Bladder microvascular endothelial cell (primary cell): Measurements from ENCODE around the gene CDY2A. TPM values are rescaled to one million over a fixed set of nuclear protein-coding genes. Genes with fewer than 3 reads are reported as not detected.

ENCODE experiments used
- total RNA-seq: library from RNA; depleted of rRNA; stranded (reverse); fragments of >200 nt; gene quantifications from 2 replicates; pipeline ENCODE4 v1.2.3, GENCODE V29; 2014

Gene CDY2A, protein sequence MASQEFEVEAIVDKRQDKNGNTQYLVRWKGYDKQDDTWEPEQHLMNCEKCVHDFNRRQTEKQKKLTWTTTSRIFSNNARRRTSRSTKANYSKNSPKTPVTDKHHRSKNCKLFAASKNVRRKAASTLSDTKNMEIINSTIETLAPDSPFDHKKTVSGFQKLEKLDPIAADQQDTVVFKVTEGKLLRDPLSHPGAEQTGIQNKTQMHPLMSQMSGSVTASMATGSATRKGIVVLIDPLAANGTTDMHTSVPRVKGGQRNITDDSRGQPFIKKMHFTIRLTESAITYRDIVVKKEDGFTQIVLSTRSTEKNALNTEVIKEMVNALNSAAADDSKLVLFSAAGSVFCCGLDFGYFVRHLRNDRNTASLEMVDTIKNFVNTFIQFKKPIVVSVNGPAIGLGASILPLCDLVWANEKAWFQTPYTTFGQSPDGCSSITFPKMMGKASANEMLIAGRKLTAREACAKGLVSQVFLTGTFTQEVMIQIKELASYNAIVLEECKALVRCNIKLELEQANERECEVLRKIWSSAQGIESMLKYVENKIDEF
- total RNA-seq, result not detected in 2 replicates

GRCh38 chrY:18025487-18025886 lies at the start of gene CDY2A:
Gene CDY2A (plus strand): TSS chrY:18025787. CDS start chrY:18026115, 328 bp downstream.

Other genes starting within 250 kb of the CDY2A start
- gene CDY2B, start 145.6 kb upstream of the CDY2A start, total RNA-seq, result not detected in 2 replicates